Keratinocyte (primary cell): ENCODE data around the gene ABLIM1. TPM values are rescaled to one million over a fixed set of nuclear protein-coding genes. Genes with fewer than 3 reads are reported as not detected.

Experiments used
- DNase-seq: peaks from one replicate; pipeline ENCODE4 v3.0.0-alpha.2; 2011; ENCODE audit warnings: low read depth, missing footprints, low spot score
- FAIRE-seq: peaks from 2 replicates; lab custom pipeline; 2011; peaks lifted over from hg19 to GRCh38; lab: Jason Lieb, UNC
- H2AFZ ChIP-seq: 2 replicates; pipeline ENCODE4 v1.6.0; 2012; ENCODE audit warnings: low read length, control low read depth, inconsistent platforms; ENCODE audit not compliant: control insufficient read depth
- H3K27ac ChIP-seq: 2 replicates; pipeline ENCODE4 v1.5.1; 2011; ENCODE audit warnings: low read length; ENCODE audit not compliant: control insufficient read depth, insufficient read depth
- H3K27me3 ChIP-seq: 3 replicates; pipeline ENCODE4 v1.6.0; 2011; ENCODE audit warnings: low read length; ENCODE audit not compliant: control insufficient read depth, insufficient read depth; ENCODE audit errors: extremely low read depth
- H3K36me3 ChIP-seq, 2 experiments: 2 replicates in 1 of 2; 3 replicates in 1 of 2; pipeline ENCODE4 v1.5.1; 2011; ENCODE audit warnings: low read length in 2 of 2, mild to moderate bottlenecking in 1 of 2; ENCODE audit not compliant: control insufficient read depth in 2 of 2, insufficient read depth in 2 of 2; ENCODE audit errors: extremely low read depth in 1 of 2
- H3K4me1 ChIP-seq: 3 replicates; pipeline ENCODE4 v1.5.1; 2011; ENCODE audit warnings: low read length; ENCODE audit not compliant: control insufficient read depth, insufficient read depth; ENCODE audit errors: extremely low read depth
- H3K4me2 ChIP-seq: 3 replicates; pipeline ENCODE4 v1.6.0; 2011; ENCODE audit warnings: low read depth, low read length; ENCODE audit not compliant: control insufficient read depth, insufficient read depth; ENCODE audit errors: extremely low read depth
- H3K4me3 ChIP-seq, 3 experiments: fragments of 200-600 bp in 1 of 3; sonication (generic) in 1 of 3; 2 replicates in 2 of 3; 3 replicates in 1 of 3; pipeline ENCODE4 v1.5.1; 2011 to 2016; ENCODE audit warnings: low read length in 3 of 3, mild to moderate bottlenecking in 3 of 3, control low read depth in 2 of 3, inconsistent platforms in 1 of 3, low read depth in 1 of 3, mixed read lengths in 1 of 3, mixed run types in 1 of 3, moderate library complexity in 1 of 3; ENCODE audit not compliant: control insufficient read depth in 2 of 3, insufficient read depth in 2 of 3; ENCODE audit errors: extremely low read depth in 1 of 3
- H3K79me2 ChIP-seq: 2 replicates; pipeline ENCODE4 v1.6.0; 2012; ENCODE audit warnings: low read length; ENCODE audit not compliant: control insufficient read depth, insufficient read depth
- H3K9ac ChIP-seq: 3 replicates; pipeline ENCODE4 v1.6.0; 2011; ENCODE audit warnings: low read length; ENCODE audit not compliant: control insufficient read depth, insufficient read depth; ENCODE audit errors: extremely low read depth
- H3K9me1 ChIP-seq: 3 replicates; pipeline ENCODE4 v1.6.0; 2011; ENCODE audit warnings: low read length; ENCODE audit not compliant: control insufficient read depth, insufficient read depth; ENCODE audit errors: extremely low read depth
- H3K9me3 ChIP-seq: 2 replicates; pipeline ENCODE4 v1.5.1; 2012; ENCODE audit warnings: low read depth, low read length; ENCODE audit not compliant: control insufficient read depth
- H4K20me1 ChIP-seq: 3 replicates; pipeline ENCODE4 v1.6.0; 2011; ENCODE audit warnings: low read length; ENCODE audit not compliant: control insufficient read depth, insufficient read depth; ENCODE audit errors: extremely low read depth
- CTCF ChIP-seq, 3 experiments: IDR thresholded peaks in 1 of 3; conservative IDR thresholded peaks in 1 of 3; optimal IDR thresholded peaks in 1 of 3; 2 replicates in 2 of 3; 3 replicates in 1 of 3; pipeline versions ENCODE3 to v1.5.1; 2011; ENCODE audit warnings: low read length in 3 of 3, mild to moderate bottlenecking in 3 of 3, moderate library complexity in 2 of 3, control low read depth in 1 of 3, inconsistent platforms in 1 of 3; ENCODE audit not compliant: insufficient read depth in 2 of 3; ENCODE audit errors: extremely low read depth in 1 of 3
- EZH2 ChIP-seq: IDR thresholded peaks from one replicate; pipeline ENCODE4 v1.6.1; 2012; ENCODE audit warnings: inconsistent platforms, mild to moderate bottlenecking, low read length, moderate library complexity
- dilution Hi-C: fragments of 300-500 bp; cut with MboI; formaldehyde crosslinking; loops from one replicate; pipeline ENCODE4 v1.7.0; 2020; ENCODE audit warnings: low sequenced_read_pairs; ENCODE audit not compliant: extremely low pct_ligation_motif_present
- polyA plus RNA-seq, 5 experiments: library from polyadenylated mRNA; depleted of rRNA in 3 of 5; stranded (reverse) in 3 of 5; stranded (forward) in 1 of 5; unstranded in 1 of 5; fragments of >200 nt; gene quantifications; 1 replicate in 1 of 5; 2 replicates in 3 of 5; 3 replicates in 1 of 5; pipeline versions ENCODE4 v1.2.1 to v1.2.3, GENCODE V29; 2011 to 2012; ENCODE audit warnings: missing spikeins in 2 of 5, low read depth in 1 of 5, low replicate concordance in 1 of 5

ABLIM1 gene
- polyA plus RNA-seq, 1 donor (not counting 4 experiments of a cell fraction or from before 2014, with no cell fraction given), result 55.2 TPM

GRCh38 chr10:114502074-114502473 lies 156.0 kb downstream of the ABLIM1 start:
- H3K27ac ChIP-seq, result no peak overlapping the region
- dilution Hi-C loops, result no loop called here

GRCh38 chr10:114501650-114502049 lies 156.4 kb downstream of the ABLIM1 start:
- Histone ChIP-seq H2AFZ (no peak overlapping the region), H3K27me3 (no peaks in the 10 kb centered on the region), H3K27ac (no peak overlapping the region), H3K4me2 (no peak overlapping the region), H3K4me3 (no peak overlapping the region), H3K36me3 (peaks cover 0 to 2% of the 10 kb centered on the region in 2 experiments), H3K9me3 (no peaks in the 10 kb centered on the region), H3K9ac (no peak overlapping the region), H3K4me1 (peaks cover 33% of the 10 kb centered on the region), H3K9me1 (no peaks in the 10 kb centered on the region), H4K20me1 (no peaks in the 10 kb centered on the region), H3K79me2 (no peaks in the 10 kb centered on the region)
- TF ChIP-seq CTCF (optimal IDR thresholded peaks at IDR 0.05 in 1 of 3, IDR thresholded peaks at IDR 0.05 in 1 of 3, conservative IDR thresholded peaks at IDR 0.05 in 1 of 3; ENCODE audit: extremely low read depth in 1 of 3, insufficient read depth in 2 of 3, low read length in 3 of 3) (peak in 1 of 3 experiments; percentile 7), EZH2 (no peak)
- FAIRE-seq (no peak), DNase-seq (no peak)
- dilution Hi-C loops, result no loop called here

More at GRCh38 chr10:114502074-114502473, 156.0 kb downstream of the ABLIM1 start:
- H3K4me2 ChIP-seq, result no peak overlapping the region
- TF ChIP-seq CTCF (optimal IDR thresholded peaks at IDR 0.05 in 1 of 3, IDR thresholded peaks at IDR 0.05 in 1 of 3, conservative IDR thresholded peaks at IDR 0.05 in 1 of 3; ENCODE audit: extremely low read depth in 1 of 3, insufficient read depth in 2 of 3, low read length in 3 of 3) (no peak), EZH2 (no peak)
- no peak overlapping the region for H3K4me3 ChIP-seq
- no peak overlapping the region for H2AFZ ChIP-seq
- no peak for DNase-seq
- peaks cover 0 to 2% of the 10 kb centered on the region in 2 experiments for H3K36me3 ChIP-seq
- H3K9ac ChIP-seq, result no peak overlapping the region
- FAIRE-seq, result no peak
- H3K27me3 ChIP-seq, result no peaks in the 10 kb centered on the region
- no peaks in the 10 kb centered on the region for H3K9me3 ChIP-seq
- no peaks in the 10 kb centered on the region for H3K9me1 ChIP-seq
- peaks cover 35% of the 10 kb centered on the region for H3K4me1 ChIP-seq
- H3K79me2 ChIP-seq, result no peaks in the 10 kb centered on the region
- no peaks in the 10 kb centered on the region for H4K20me1 ChIP-seq
